Epithelial cell of esophagus (primary cell): Measurements from ENCODE around the gene BCS1L.

ENCODE experiments used
- DNase-seq: peaks from one replicate; pipeline ENCODE4 v3.0.0; 2010; ENCODE audit warnings: low read depth
- H3K4me3 ChIP-seq: 2 replicates; pipeline ENCODE4 v1.5.1; 2011; ENCODE audit warnings: mild to moderate bottlenecking, low read length, control low read depth
- TF ChIP-seq, protein P1 (sequence below): IDR thresholded peaks from 2 replicates; pipeline ENCODE4 v1.5.1; 2011; ENCODE audit warnings: low read depth, mild to moderate bottlenecking, low read length, control low read depth, inconsistent platforms; ENCODE audit not compliant: insufficient read depth; ENCODE audit errors: missing control alignments

The BCS1L gene, protein sequence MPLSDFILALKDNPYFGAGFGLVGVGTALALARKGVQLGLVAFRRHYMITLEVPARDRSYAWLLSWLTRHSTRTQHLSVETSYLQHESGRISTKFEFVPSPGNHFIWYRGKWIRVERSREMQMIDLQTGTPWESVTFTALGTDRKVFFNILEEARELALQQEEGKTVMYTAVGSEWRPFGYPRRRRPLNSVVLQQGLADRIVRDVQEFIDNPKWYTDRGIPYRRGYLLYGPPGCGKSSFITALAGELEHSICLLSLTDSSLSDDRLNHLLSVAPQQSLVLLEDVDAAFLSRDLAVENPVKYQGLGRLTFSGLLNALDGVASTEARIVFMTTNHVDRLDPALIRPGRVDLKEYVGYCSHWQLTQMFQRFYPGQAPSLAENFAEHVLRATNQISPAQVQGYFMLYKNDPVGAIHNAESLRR

DNA sequence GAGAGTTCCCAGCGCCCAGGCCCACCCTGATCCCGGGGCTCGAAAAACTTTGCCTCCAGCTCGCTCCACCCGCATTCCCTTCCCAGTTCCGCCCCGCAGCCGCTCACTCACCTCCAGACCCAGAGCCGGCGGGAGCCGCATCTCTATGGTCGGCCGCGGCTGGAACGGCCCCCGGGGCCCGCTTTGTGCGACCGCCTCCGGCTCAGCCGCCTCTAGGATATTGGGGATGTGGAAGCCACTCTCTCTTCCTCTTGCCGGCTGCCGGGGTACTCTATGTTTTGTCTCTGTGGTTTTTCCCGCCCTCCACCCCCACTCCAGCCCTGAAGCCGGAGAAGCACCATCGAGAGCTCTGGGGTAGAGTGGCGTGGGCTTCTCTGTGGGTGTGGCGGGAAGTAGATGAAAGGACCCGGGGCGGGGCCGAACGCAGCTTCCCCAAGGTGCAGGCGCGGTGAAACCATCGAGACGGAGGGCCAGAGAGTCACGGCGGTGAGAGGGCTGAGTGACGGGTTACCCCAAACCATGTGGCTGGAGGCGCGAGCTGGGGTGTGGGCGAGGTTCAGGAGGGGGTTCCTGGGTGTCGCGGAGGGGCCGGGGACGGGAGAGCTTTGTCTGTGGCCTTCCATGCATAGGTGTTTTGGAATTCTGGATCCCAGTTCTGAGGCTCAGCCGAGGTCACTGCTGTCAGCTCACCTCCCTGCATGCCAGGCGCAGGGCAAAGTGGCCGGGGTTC lies at the start of gene BCS1L, which contains the start of gene ZNF142:
Gene BCS1L, plus strand, starts transcription at position 426 of the 730 bp plus-strand sequence. CDS start 1,305 bp downstream, outside the sequence.
Gene ZNF142, minus strand, starts transcription at position 366 of the 730 bp plus-strand sequence. CDS start 3,194 bp downstream, outside the sequence.
- peak within 1 kb of the TSS; percentile 94 for H3K4me3 ChIP-seq
- peak; percentile 95 for DNase-seq
- TF ChIP-seq, protein P1, sequence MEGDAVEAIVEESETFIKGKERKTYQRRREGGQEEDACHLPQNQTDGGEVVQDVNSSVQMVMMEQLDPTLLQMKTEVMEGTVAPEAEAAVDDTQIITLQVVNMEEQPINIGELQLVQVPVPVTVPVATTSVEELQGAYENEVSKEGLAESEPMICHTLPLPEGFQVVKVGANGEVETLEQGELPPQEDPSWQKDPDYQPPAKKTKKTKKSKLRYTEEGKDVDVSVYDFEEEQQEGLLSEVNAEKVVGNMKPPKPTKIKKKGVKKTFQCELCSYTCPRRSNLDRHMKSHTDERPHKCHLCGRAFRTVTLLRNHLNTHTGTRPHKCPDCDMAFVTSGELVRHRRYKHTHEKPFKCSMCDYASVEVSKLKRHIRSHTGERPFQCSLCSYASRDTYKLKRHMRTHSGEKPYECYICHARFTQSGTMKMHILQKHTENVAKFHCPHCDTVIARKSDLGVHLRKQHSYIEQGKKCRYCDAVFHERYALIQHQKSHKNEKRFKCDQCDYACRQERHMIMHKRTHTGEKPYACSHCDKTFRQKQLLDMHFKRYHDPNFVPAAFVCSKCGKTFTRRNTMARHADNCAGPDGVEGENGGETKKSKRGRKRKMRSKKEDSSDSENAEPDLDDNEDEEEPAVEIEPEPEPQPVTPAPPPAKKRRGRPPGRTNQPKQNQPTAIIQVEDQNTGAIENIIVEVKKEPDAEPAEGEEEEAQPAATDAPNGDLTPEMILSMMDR = no peak

DNA sequence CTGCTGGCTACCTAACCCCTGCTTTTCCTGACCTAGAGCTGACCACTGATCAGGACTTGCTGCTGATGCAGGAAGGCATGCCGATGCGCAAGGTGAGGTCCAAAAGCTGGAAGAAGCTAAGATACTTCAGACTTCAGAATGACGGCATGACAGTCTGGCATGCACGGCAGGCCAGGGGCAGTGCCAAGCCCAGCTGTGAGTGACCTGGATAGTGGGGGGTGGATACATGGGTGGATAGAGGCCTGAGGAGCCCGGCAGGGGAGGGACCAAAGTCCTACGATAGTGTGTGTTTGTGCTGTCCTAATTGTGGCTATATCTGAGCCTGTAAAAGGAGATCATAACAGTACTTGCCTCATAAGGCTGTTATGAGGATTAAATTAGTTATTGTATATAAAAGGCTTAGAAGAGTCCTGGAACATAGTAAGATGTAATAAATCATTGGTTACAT lies 43.6 kb upstream of the BCS1L start:
- H3K4me3 ChIP-seq = no peak overlapping the region
- TF ChIP-seq, protein P1 = no peak
- no peak for DNase-seq

DNA sequence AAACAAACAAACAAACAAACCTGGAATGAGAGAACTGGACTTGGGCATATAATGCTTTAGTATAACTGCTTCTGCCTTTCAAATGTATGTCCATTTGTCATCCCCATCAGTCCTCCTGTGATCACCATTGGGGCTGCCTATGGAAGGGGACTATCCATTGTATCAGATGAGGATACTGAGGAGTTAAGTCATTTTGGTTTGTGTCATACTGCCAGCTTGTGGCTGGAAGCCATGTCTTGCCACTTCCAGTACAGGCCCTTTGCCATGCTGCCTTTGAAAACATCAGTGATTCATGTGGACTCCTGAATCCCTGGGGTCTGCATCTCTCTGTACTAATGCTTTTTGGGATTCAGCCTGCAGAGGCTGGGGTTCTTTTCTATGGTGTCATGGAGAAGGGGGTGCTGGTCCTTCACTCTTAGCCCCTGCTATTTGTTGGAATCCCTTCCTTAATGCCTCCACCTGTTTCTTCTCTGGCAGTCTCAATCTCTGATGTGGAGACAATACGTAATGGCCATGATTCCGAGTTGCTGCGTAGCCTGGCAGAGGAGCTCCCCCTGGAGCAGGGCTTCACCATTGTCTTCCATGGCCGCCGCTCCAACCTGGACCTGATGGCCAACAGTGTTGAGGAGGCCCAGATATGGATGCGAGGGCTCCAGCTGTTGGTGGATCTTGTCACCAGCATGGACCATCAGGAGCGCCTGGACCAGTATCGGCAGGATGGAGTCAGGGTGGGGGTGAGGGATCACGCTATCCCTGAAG lies 41.2 kb upstream of the BCS1L start:
- no peak overlapping the region for H3K4me3 ChIP-seq
- peak; percentile 30 for DNase-seq
- TF ChIP-seq, protein P1 = peak; percentile 43

DNA sequence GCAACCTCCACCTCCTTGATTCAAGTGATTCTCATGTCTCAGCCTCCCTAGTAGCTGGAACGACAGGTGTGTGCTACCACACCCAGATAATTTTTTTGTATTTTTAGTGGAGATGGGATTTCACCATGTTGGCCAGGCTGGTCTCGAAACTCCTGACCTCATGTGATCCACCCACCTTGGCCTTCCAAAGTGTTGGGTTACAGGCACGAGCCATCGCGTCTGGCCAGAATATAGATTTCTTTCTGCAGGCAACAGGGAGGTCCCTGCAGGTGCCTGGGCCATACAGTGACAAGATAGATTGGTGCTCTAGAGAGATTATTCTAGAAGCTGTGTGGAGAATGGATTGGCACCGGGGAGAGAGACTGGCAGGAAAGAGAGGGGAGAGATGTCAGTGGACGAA lies 38.5 kb upstream of the BCS1L start:
- no peak for DNase-seq
- H3K4me3 ChIP-seq = no peak overlapping the region
- TF ChIP-seq, protein P1 = no peak

DNA sequence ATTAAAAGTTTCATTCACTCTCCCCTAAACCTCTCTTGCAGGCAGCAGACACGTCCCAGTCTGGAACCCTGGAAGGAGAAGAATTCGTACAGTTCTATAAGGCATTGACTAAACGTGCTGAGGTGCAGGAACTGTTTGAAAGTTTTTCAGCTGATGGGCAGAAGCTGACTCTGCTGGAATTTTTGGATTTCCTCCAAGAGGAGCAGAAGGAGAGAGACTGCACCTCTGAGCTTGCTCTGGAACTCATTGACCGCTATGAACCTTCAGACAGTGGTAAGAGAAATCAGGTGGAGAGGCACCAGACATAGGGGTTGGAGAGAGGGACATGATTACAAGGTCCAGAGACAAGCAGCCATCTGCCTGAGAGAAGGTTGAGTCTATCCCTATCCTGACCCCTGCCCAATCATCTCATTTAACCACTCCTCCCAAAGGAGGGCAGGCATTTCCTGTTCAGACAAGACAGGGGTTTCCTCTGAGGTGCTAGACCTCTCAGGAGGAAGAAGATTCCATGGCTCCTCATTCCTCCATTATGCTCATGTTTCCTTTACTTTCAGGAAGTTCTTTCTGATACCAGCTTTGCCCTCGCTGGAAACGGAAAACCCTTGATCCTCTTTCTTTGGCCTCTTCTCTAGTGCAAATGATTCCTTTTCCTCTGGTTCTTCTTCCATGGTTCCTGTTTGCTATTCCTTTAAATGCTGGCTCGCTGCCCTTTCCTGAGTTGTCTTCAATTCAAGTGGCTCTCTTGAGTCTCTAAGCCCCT lies 36.7 kb upstream of the BCS1L start:
- no peak for DNase-seq
- TF ChIP-seq, protein P1 = no peak
- H3K4me3 ChIP-seq = no peak overlapping the region

DNA sequence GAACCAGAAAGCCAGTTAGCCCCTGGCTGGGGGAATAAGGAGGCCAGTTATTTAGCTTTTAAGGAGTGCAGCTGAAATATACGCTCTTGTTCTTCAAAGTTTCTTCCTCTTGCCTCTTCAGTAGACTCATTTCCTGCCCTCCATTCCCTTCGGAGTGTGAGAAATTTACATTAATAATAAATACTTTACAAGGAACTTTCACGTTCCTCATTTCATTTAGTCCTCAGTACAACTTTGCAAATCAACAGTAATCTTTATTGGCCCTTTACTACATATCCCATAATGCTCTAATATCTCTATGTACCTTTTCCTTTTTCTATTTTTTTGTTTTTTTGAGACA lies 36.1 kb upstream of the BCS1L start:
- TF ChIP-seq, protein P1 = no peak
- no peak overlapping the region for H3K4me3 ChIP-seq
- DNase-seq = no peak
